HG02970 (cell line): ENCODE measurements around the gene NEURL4.
"Not testable (repeated sequence)": the region's sequence is repeated elsewhere in the genome, so short reads cannot be mapped to it uniquely, and the experiment has no call there.

ENCODE experiments used
- ATAC-seq: cut with Tn5 transposase; IDR thresholded peaks from one replicate; pipeline ENCODE4 v1.9.1; 2021; ENCODE audit warnings: mild to moderate bottlenecking, moderate library complexity, moderate number of reproducible peaks; ENCODE audit not compliant: unreplicated experiment, low FRiP score

Gene NEURL4

GRCh38 chr17:7328840-7329373 lies at the start of gene NEURL4:
NEURL4 (minus strand) TSS chr17:7329335; CDS start chr17:7329312, 23 bp downstream.
- ATAC-seq: peak; percentile 4

- ATAC-seq: no peak
These were observed 45.2 kb upstream of the NEURL4 start for GRCh38 chr17:7374353-7374752.

GRCh38 chr17:7370853-7371252 lies 41.7 kb upstream of the NEURL4 start:
- ATAC-seq: no peak

GRCh38 chr17:7369825-7370224 lies 40.7 kb upstream of the NEURL4 start:
- no peak for ATAC-seq

- not testable (repeated sequence) for ATAC-seq
These were observed 39.5 kb upstream of the NEURL4 start for GRCh38 chr17:7368599-7368994.

- no peak for ATAC-seq
These were observed 38.9 kb upstream of the NEURL4 start for GRCh38 chr17:7367918-7368598.

GRCh38 chr17:7367083-7367482 lies 37.9 kb upstream of the NEURL4 start:
- ATAC-seq: no peak

GRCh38 chr17:7365963-7366362 lies 36.8 kb upstream of the NEURL4 start:
- ATAC-seq: not testable (repeated sequence)

GRCh38 chr17:7363311-7363710 lies 34.2 kb upstream of the NEURL4 start:
- no peak for ATAC-seq

- ATAC-seq: no peak
These were observed 32.8 kb upstream of the NEURL4 start for GRCh38 chr17:7361906-7362305.

- no peak for ATAC-seq
These were observed 28.2 kb upstream of the NEURL4 start for GRCh38 chr17:7357381-7357780.

GRCh38 chr17:7356756-7357155 lies 27.6 kb upstream of the NEURL4 start:
- no peak for ATAC-seq

GRCh38 chr17:7356072-7356549 lies 27.0 kb upstream of the NEURL4 start:
- no peak for ATAC-seq

GRCh38 chr17:7355573-7355972 lies 26.4 kb upstream of the NEURL4 start:
- ATAC-seq: no peak

GRCh38 chr17:7355053-7355452 lies 25.9 kb upstream of the NEURL4 start, which contains the start of gene TMEM95:
TMEM95 (plus strand) TSS chr17:7355156; CDS start chr17:7355205, 49 bp downstream.
- ATAC-seq: no peak

- ATAC-seq: no peak
These were observed 25.2 kb upstream of the NEURL4 start for GRCh38 chr17:7354262-7354843.

- no peak for ATAC-seq
These were observed 23.9 kb upstream of the NEURL4 start for GRCh38 chr17:7352910-7353635.

- ATAC-seq: no peak
These were observed 23.4 kb upstream of the NEURL4 start for GRCh38 chr17:7352503-7352889.

GRCh38 chr17:7351665-7352502 lies 22.7 kb upstream of the NEURL4 start, which contains the start of gene KCTD11:
KCTD11 (plus strand) TSS chr17:7352162.
- peak; percentile 56 for ATAC-seq
